HG03064 (cell line): ENCODE data around the gene SERPINF2.
A peak's percentile ranks its signal among the peaks of the same experiment; 100 is the strongest.
"Not testable (repeated sequence)": the region's sequence is repeated elsewhere in the genome, so short reads cannot be mapped to it uniquely, and the experiment has no call there.

Experiments used
- ATAC-seq: cut with Tn5 transposase; IDR thresholded peaks from one replicate; pipeline ENCODE4 v1.9.1; 2021; ENCODE audit warnings: low read depth; ENCODE audit not compliant: unreplicated experiment

Gene SERPINF2

DNA sequence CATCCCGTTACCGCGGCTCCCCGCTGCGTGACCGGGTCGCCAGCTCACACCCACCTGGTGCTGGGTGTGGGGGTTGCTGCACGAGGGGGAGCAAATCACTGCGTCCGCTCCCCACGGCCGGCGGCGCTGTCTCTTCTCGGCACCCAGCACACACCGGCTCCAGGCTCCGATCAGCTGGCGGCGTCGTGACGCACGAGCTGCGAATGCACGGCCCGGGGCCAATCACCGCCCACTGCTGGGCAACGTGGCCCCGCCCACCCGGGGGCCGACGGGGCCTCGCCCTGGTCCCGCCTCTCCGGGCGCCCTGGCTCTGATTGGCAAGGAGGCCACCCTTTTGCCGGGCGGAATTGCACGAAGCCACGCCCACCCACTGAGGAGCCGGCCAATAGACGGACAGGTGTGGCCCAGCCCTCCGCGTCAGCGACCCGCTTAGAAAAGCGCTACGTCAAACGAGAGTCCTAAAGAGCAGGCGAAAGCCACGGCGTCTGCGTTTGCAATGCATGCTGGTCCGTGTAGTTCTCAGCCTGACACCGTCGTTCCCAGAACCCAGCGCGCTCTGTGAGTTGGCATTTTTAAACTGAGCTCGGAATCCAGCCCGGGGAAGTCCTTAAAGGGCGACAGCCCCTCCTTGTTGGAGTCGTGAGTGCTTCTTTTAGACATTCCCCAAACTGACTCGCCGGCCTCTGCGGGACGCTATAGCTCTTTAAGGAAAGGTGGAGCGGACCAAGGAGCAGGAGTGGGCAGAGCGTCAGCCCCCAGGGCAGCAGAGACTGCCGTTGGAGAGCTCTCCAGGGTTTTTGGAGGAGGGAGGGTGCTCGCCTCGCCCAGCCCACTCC lies 26.4 kb upstream of the SERPINF2 start:
- ATAC-seq, result peak; percentile 75

DNA sequence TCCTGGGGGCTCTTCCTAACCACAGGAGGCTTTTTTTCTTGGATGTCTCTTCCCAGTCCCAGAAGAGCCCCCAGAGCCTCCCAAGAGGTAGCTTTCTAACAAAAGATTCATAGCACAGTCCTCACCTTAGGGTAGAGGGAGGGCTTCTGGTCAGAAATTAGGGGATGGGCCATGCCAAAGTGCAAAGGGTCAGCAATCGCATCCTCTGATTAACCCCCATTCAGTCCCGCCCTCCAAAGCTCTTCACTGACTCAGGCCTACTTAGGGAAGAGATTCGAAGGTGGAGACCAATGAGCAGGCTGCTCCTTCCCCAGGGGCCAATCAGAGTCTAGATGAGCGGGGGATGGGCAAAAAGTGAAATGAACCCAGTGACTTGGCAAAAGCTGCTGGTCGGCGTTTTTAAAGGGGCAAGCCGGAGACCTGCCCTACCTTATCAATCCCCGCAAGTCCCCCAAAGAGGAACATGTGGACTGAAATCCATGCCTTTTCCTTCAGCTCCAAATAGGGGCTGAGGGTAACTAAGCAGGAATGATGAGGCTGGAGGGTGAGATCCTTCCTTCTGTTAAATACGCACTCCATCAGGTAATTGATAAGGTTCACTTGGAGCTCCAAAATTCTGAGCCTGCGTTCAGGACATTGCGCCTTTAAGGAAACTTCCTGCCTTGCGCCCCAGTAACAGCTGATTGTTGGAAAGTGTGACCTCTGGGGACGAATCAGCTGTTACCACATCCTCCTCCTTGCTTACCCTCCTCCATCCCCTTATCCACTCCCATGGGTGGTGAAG lies 25.6 kb upstream of the SERPINF2 start:
- ATAC-seq, result peak; percentile 36

- no peak for ATAC-seq
Measured at GRCh38 chr17:1718362-1719165, 24.1 kb upstream of the SERPINF2 start.

DNA sequence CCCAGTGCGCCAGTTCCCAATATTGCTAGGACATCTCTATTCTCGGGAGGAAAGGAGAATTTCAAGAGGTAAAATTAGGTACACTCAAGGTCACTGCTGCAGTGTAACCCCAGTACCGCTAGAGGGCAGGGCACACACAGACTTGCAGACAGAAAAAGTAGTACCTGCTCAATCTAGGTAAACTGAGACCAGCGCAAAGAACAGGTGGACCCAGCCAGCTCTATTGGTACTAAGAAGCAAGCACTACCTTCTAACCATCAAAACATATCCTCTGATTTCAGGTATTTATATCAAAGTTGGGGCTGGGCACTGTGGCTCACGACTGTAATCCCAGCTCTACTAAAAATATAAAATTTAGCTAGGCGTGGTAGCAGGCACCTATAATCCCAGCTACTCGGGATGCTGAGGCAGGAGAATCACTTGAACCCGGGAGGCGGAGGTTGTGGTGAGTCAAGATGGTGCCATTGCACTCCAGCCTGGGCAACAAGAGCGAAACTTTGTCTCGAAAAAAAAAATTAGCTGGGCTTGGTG lies 21.8 kb upstream of the SERPINF2 start:
- ATAC-seq, result no peak

- not testable (repeated sequence) for ATAC-seq
Measured at GRCh38 chr17:1722022-1722421, 20.6 kb upstream of the SERPINF2 start.

DNA sequence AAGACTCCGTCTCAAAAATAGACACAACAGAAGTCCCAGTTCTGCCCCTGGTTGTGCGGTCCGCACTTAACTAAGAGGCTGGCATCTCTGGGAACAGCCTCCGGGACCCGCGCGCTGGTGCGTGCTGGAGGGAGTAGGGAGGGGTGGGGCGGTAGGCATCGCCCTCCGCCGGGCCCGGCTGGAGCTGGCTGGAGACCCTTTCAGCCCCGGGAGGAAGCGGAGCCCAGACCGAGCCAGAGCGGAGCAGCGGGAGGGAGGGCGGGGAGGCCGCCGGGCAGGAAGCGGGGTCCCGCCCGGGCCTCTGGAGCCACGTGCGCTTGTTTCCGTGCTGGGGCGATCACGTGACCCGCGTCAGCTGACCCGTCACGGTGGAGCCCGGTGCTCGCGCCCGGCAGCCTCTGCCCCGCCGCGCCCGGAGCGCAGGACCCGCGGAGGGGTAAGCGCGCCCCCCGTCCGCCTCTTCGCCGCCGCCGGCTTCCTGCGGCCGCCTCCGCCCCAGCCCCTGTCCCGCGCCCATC lies 18.3 kb upstream of the SERPINF2 start, which contains the start of gene WDR81:
Gene WDR81 (plus strand): TSS at position 354 of the 518 bp plus-strand sequence. CDS start 256 bp downstream, outside the sequence.
- ATAC-seq, result no peak

DNA sequence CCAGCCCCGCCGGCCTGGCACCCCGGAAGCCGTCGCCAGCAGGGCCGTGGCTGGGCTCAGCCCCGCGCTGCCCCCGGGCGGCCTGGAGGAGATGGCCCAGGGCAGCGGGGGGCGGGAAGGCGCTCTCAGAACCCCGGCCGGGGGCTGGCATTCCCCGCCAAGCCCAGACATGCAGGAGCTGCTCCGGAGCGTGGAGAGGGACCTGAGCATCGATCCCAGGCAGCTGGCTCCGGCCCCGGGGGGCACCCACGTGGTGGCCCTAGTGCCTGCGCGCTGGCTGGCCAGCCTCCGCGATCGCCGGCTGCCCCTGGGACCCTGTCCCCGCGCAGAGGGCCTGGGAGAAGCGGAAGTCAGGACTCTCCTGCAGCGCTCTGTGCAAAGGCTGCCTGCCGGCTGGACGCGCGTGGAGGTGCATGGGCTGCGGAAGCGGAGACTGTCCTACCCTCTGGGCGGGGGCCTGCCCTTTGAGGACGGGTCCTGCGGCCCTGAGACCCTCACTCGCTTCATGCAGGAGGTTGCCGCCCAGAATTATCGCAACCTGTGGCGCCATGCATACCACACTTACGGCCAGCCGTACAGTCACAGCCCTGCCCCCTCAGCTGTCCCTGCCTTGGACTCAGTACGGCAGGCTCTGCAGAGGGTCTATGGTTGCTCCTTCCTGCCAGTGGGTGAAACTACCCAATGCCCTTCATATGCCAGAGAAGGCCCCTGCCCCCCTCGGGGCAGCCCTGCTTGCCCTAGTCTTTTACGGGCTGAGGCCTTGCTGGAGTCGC lies 17.6 kb upstream of the SERPINF2 start:
- ATAC-seq, result no peak

DNA sequence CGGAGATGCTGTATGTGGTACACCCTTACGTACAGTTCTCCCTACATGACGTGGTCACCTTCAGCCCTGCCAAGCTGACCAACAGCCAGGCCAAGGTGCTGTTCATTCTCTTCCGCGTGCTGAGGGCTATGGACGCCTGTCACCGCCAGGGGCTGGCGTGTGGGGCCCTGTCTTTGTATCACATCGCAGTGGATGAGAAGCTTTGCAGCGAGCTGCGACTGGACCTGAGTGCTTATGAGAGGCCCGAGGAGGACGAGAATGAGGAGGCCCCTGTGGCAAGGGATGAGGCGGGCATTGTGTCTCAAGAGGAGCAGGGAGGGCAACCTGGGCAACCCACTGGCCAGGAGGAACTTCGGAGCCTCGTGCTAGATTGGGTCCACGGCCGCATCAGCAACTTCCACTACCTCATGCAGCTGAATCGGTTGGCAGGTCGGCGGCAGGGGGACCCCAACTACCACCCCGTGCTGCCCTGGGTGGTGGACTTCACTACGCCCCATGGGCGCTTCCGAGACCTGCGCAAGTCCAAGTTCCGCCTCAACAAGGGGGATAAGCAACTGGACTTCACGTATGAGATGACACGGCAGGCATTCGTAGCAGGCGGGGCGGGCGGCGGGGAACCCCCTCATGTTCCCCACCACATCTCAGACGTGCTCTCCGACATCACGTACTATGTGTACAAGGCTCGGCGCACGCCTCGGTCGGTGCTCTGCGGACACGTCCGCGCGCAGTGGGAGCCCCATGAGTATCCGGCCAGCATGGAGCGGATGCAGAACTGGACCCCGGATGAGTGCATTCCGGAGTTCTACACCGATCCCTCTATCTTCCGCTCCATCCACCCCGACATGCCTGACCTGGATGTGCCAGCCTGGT lies 16.8 kb upstream of the SERPINF2 start:
- no peak for ATAC-seq

GRCh38 chr17:1726626-1727257 lies 15.9 kb upstream of the SERPINF2 start:
- no peak for ATAC-seq

DNA sequence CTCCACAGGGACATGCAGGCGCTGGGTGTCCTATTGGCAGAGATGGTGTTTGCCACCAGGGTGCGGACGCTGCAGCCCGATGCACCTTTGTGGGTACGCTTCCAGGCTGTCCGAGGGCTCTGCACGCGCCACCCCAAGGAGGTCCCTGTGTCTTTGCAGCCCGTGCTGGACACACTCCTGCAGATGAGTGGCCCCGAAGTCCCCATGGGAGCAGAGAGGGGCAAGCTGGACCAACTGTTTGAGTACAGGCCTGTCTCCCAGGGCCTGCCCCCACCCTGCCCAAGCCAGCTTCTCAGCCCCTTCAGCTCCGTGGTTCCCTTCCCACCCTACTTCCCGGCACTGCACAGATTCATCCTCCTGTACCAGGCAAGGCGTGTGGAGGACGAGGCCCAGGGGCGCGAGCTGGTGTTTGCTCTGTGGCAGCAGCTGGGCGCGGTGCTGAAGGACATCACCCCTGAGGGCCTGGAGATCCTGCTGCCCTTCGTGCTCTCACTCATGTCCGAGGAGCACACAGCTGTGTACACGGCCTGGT lies 15.3 kb upstream of the SERPINF2 start:
- ATAC-seq, result no peak

DNA sequence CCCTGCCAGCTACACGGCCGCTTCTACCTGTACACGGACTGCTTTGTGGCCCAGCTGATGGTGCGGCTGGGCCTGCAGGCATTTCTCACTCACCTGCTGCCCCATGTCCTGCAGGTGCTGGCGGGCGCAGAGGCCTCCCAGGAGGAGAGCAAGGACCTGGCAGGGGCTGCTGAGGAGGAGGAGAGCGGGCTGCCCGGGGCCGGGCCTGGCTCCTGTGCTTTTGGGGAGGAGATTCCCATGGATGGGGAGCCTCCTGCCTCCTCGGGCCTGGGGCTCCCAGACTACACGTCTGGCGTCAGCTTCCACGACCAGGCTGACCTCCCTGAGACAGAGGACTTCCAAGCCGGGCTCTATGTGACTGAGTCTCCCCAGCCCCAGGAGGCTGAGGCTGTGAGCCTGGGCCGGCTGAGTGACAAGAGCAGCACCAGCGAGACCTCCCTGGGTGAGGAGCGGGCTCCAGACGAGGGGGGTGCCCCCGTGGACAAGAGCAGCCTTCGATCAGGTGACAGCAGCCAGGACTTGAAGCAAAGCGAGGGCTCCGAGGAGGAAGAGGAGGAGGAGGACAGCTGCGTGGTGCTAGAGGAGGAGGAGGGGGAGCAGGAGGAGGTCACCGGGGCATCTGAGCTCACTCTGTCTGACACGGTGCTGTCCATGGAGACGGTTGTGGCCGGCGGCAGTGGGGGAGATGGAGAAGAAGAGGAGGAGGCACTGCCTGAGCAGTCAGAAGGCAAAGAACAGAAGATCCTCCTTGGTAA lies 14.6 kb upstream of the SERPINF2 start:
- ATAC-seq, result no peak

DNA sequence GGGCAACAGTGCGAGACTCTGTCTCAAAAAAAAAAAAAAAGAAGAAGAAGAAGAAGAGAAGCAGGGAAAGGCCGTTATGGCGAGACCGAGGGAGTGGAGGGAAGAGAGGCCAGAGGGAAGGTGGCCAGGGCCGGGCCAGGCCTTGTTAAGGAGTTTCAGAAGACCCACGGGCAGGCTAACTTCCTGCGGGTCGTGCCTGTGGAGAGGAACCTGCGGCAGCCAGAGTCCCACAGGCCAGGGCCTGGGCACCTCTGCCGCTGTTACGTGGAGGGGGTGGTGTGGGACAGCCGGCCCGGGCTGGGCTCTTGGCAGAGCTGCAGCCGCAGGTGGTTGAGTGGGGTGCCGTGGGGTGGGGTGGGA lies 12.7 kb upstream of the SERPINF2 start:
- no peak for ATAC-seq

DNA sequence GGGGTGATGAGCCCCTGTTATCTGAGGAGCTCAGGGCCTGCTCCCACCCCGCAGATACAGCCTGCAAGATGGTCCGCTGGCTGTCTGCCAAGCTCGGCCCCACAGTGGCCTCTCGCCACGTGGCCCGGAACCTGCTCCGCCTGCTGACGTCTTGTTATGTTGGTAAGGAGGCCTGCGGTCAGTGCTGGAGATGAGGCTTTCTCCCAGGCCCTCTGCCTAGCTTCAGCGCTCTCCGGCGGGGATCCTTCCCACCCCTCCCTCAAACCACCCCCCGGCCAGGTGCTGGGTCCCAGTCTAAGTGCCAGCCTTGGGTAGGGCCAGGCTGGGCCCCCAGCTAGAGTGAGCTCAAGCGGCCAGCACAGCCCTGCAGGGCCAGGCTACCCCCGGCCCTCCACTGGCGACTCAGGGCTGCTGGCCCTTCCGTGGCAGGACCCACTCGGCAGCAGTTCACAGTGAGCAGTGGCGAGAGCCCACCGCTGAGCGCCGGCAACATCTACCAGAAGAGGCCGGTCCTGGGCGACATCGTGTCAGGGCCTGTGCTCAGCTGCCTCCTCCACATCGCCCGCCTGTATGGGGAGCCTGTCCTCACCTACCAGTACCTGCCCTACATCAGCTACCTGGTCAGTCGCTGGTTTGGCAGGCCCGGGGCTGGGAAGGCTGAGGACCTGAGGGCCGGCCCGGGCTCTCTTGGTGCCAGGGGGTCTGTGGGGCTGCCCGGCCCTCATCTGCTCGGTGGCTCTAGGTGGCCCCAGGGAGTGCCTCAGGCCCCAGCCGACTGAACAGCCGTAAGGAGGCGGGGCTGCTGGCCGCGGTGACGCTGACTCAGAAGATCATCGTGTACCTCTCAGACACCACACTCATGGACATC lies 12.1 kb upstream of the SERPINF2 start:
- ATAC-seq, result no peak

- no peak for ATAC-seq
Measured at GRCh38 chr17:1731194-1731506, 11.5 kb upstream of the SERPINF2 start.

GRCh38 chr17:1732241-1732832 lies 10.3 kb upstream of the SERPINF2 start:
- ATAC-seq, result no peak

- no peak for ATAC-seq
Measured at GRCh38 chr17:1732833-1733321, 9.8 kb upstream of the SERPINF2 start.
